ENCODE results near the gene MPL.

Gene MPL

GRCh38 chr1:43322506-43322905 is 15.1 kb upstream of the MPL start:
- TF ChIP-seq CTCF (IDR thresholded peaks at IDR 0.05; ENCODE audit: insufficient read depth, low read depth, low read length, missing control alignments): no peak
- no peak for DNase-seq (ENCODE audit: low read depth)
- H3K4me3 ChIP-seq (ENCODE audit: low read depth, low read length): no peak overlapping the region

- DNase-seq (ENCODE audit: low read depth): no peak
- TF ChIP-seq CTCF (IDR thresholded peaks at IDR 0.05; ENCODE audit: insufficient read depth, low read depth, low read length, missing control alignments): no peak
- H3K4me3 ChIP-seq (ENCODE audit: low read depth, low read length): no peak overlapping the region
These were observed 12.8 kb upstream of the MPL start for GRCh38 chr1:43324810-43325209.

- H3K4me3 ChIP-seq (ENCODE audit: low read depth, low read length): no peak overlapping the region
- no peak for DNase-seq (ENCODE audit: low read depth)
- no peak for TF ChIP-seq CTCF (IDR thresholded peaks at IDR 0.05; ENCODE audit: insufficient read depth, low read depth, low read length, missing control alignments)
These were observed 12.2 kb upstream of the MPL start for GRCh38 chr1:43325381-43325780.

GRCh38 chr1:43327549-43328292 is 9.9 kb upstream of the MPL start:
- no peak for DNase-seq (ENCODE audit: low read depth)
- no peak for TF ChIP-seq CTCF (IDR thresholded peaks at IDR 0.05; ENCODE audit: insufficient read depth, low read depth, low read length, missing control alignments)
- no peak overlapping the region for H3K4me3 ChIP-seq (ENCODE audit: low read depth, low read length)

GRCh38 chr1:43329995-43330751 is 7.4 kb upstream of the MPL start:
- H3K4me3 ChIP-seq (ENCODE audit: low read depth, low read length): no peak overlapping the region
- peak; percentile 34 for DNase-seq (ENCODE audit: low read depth)
- no peak for TF ChIP-seq CTCF (IDR thresholded peaks at IDR 0.05; ENCODE audit: insufficient read depth, low read depth, low read length, missing control alignments)

- DNase-seq (ENCODE audit: low read depth): no peak
- no peak overlapping the region for H3K4me3 ChIP-seq (ENCODE audit: low read depth, low read length)
- no peak for TF ChIP-seq CTCF (IDR thresholded peaks at IDR 0.05; ENCODE audit: insufficient read depth, low read depth, low read length, missing control alignments)
These were observed 5.9 kb upstream of the MPL start for GRCh38 chr1:43331688-43332087.
